Heart left ventricle (tissue), 16 donors: ENCODE measurements around the gene OTOF. TPM values are rescaled to one million over a fixed set of nuclear protein-coding genes. Genes with fewer than 3 reads are reported as not detected.

Source experiments
- ATAC-seq, 4 donors: fragments of 200-7000 bp; cut with Tn5 transposase; one replicate each; pipeline ENCODE4 v1.9.1; 2020 to 2022; ENCODE audit warnings: moderate library complexity in 4 of 4, mild to moderate bottlenecking in 3 of 4, moderate number of reproducible peaks in 1 of 4
- DNase-seq, 5 donors: peaks; one replicate each; pipeline ENCODE4 v3.0.0-alpha.2; 2020
- H3K27ac ChIP-seq, 12 donors: fragments of 200-600 bp; sonication (generic) in 4 of 12; one replicate each; pipeline versions ENCODE4 v1.5.0 to v1.8.0; 2016 to 2022; ENCODE audit warnings: mild to moderate bottlenecking in 2 of 12
- H3K27me3 ChIP-seq, 9 donors: fragments of 200-600 bp; sonication (generic) in 2 of 9; one replicate each; pipeline versions ENCODE4 v1.5.1 to v1.8.0; 2016 to 2022; ENCODE audit warnings: mild to moderate bottlenecking in 3 of 9
- H3K36me3 ChIP-seq, 9 donors: fragments of 200-600 bp; sonication (generic) in 2 of 9; one replicate each; pipeline versions ENCODE4 v1.5.0 to v1.8.0; 2018 to 2022; ENCODE audit warnings: mild to moderate bottlenecking in 2 of 9
- H3K4me1 ChIP-seq, 12 donors: fragments of 200-600 bp; sonication (generic) in 4 of 12; one replicate each; pipeline versions ENCODE4 v1.5.0 to v1.8.0; 2016 to 2022; ENCODE audit warnings: mild to moderate bottlenecking in 3 of 12
- H3K4me3 ChIP-seq, 12 donors: fragments of 200-600 bp; sonication (generic) in 4 of 12; one replicate each; pipeline versions ENCODE4 v1.5.0 to v1.8.0; 2017 to 2022; ENCODE audit warnings: mild to moderate bottlenecking in 9 of 12, moderate library complexity in 4 of 12
- H3K9me3 ChIP-seq, 12 donors: fragments of 200-600 bp; sonication (generic) in 4 of 12; one replicate each; pipeline versions ENCODE4 v1.5.0 to v1.8.0; 2016 to 2022; ENCODE audit warnings: mild to moderate bottlenecking in 1 of 12
- CTCF ChIP-seq, 12 donors: fragments of 200-600 bp; sonication (generic) in 4 of 12; IDR thresholded peaks; one replicate each; pipeline versions ENCODE4 v1.5.0 to v1.8.0; 2018 to 2022; ENCODE audit warnings: antibody characterized with exemption in 12 of 12, mild to moderate bottlenecking in 5 of 12
- POLR2A ChIP-seq, 2 donors: fragments of 450-650 bp; IDR thresholded peaks; one replicate each; pipeline ENCODE4 v1.6.1; 2017; ENCODE audit warnings: antibody characterized with exemption in 2 of 2, mild to moderate bottlenecking in 2 of 2, moderate library complexity in 2 of 2
- WGBS, 4 donors: extraction: QIAGEN DNeasy Blood & Tissue Kit in 2 of 4; methylation state at CpG; one replicate each; pipeline versions ENCODE4 v1.1.5 to v1.1.7; 2013 to 2018; 5-methylcytosine and 5-hydroxymethylcytosine counted together
- intact Hi-C, 10 donors: fragments of 100-400 bp; cut with DNase I; formaldehyde crosslinking; loops; one replicate each; pipeline versions ENCODE4 v1.11.1 to v1.14.2; 2022
- polyA plus RNA-seq, 2 donors: library from polyadenylated mRNA; stranded (reverse); fragments of 200-250 nt; gene quantifications; one replicate each; pipeline ENCODE4 v1.2.3, GENCODE V29; 2013
- total RNA-seq, 9 donors: library from RNA; depleted of rRNA in 2 of 9; stranded (reverse); fragments of >200 nt in 2 of 9; fragmentation: NEBNext Ultra II Directional in 3 of 9; extraction: Animal tissue kit (Norgen Biotek cat#: 25700) in 3 of 9; gene quantifications; one replicate each; pipeline versions ENCODE4 v1.1.0 to v1.2.4, GENCODE V29; 2016 to 2023
- donor health status: ischemic (EF 13 %, LVEDD 7.1; RV severe dilation, severe dysfunction).
- donor health status: healthy with polysubstance abuse.
- donor health status: DM: no; HTN: yes; CAD: no.
- donor health status: DM: no; HTN: no; CAD: no.
- donor health status: ischemic (EF 25% LVEDD 6.9; RV normal size, moderate dysfunction).
- donor health status: ischemic (EF 25% LVEDD 5.7; RV mildly dilated, moderate dysfunction).
- donor health status: healthy.
- donor health status: DM: yes; HTN: yes; CAD: no.
- donor health status: ischemic (EF 35%, LVEDD 5.7; RV mildly dilated, moderate dysfunction).
- donor health status: nonischemic (EF 11% LVEDD 7.7; RV severe dilation, severe dysfunction).
- donor health status: DM: yes; HTN: yes; CAD: no.
- donor health status: PGD.
- donor health status: ischemic (EF 29% LVEDD 5.4; RV normal size, mild dysfunction).
- donor health status: nonischemic (EF 23%, LVEDD 6.1; RV moderate dilation, normal function).

The OTOF gene
- total and polyA plus RNA-seq, 11 donors: 0.03 to 0.14 (median 0.04) TPM; not detected in 8

DNA sequence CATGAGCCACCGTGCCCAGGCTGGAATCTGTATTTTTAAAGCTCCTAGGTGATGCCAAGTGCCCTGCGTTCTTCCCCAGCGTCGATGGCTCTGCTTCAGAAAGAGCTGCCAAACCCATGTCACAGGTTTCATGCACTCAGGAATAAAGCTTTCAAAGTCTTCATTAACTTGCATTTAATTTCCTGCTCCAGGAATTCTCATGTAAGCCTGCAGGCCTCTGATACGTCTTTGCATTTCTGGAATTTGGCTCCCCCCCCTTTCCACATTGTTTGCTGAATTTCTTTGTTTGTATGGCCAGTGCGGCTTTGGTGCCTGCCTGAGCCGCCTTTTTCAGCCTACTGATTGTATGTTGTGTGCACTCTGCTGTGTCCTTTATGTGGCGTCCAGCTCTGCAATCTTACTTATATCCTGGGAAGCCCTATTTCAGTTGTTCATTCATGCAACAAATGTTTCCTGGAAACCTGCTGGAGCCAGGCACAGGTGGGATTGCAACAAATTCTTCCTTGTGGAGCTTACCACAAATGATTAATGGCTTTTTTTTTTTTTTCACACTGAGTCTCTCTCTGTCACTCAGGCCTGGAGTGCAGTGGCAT lies 17.9 kb upstream of the OTOF start:
- no peak overlapping the region for H3K4me3 ChIP-seq
- H3K27me3 ChIP-seq: peaks cover 0 to 6% (median 0%) of the 10 kb centered on the region in 9 donors
- H3K9me3 ChIP-seq: no peaks in the 10 kb centered on the region
- H3K36me3 ChIP-seq: no peaks in the 10 kb centered on the region
- ATAC-seq (peak in 1 of 4 donors; percentile 24), DNase-seq (peak in 1 of 5 donors; percentile 4)
- TF ChIP-seq CTCF (IDR thresholded peaks at IDR 0.05): no peak
- no peak for TF ChIP-seq POLR2A (IDR thresholded peaks at IDR 0.05)
- WGBS, 4 donors: 67 to 74% (median 73%) methylated on average over 8 of the region's 8 CpGs
- intact Hi-C loops: no loop called here
- no peak overlapping the region for H3K27ac ChIP-seq
- H3K4me1 ChIP-seq: no peaks in the 10 kb centered on the region

- WGBS, 4 donors: 89 to 93% (median 91%) methylated on average over 8 of the region's 8 CpGs
- Histone ChIP-seq H3K36me3 (no peaks in the 10 kb centered on the region), H3K27me3 (peaks cover 0 to 6% (median 0%) of the 10 kb centered on the region in 9 donors), H3K9me3 (no peaks in the 10 kb centered on the region), H3K4me1 (no peaks in the 10 kb centered on the region), H3K4me3 (no peak overlapping the region), H3K27ac (no peak overlapping the region)
- intact Hi-C loops: no loop called here
- ATAC-seq (no peak), DNase-seq (peak in 1 of 5 donors; percentile 13)
- TF ChIP-seq CTCF (IDR thresholded peaks at IDR 0.05): no peak
- TF ChIP-seq POLR2A (IDR thresholded peaks at IDR 0.05): no peak
These were observed 17.0 kb upstream of the OTOF start for GRCh38 chr2:26494891-26495290.

DNA sequence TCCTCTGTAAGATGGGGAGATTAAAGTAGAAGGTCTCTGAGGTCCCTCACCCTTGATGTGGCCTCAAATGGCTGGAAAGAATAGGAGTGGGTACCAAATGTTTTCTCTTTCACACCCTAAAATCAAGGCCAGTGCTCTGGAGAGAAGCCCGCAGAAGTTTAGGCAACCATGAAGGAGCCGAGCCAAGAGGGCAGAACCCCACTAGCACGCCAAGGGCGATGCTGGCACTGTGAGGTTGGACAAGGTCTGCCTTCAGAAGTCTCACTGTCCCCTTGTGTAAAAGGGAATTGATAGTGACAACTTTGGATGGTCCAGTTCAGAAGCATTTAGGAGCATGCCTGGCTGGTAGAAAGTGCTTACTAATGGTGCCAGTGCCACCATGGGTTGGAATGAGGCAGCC lies 16.3 kb upstream of the OTOF start:
- Histone ChIP-seq H3K4me3 (no peak overlapping the region), H3K27me3 (peaks cover 0 to 6% (median 0%) of the 10 kb centered on the region in 9 donors), H3K9me3 (no peaks in the 10 kb centered on the region), H3K27ac (no peak overlapping the region), H3K36me3 (no peaks in the 10 kb centered on the region), H3K4me1 (no peaks in the 10 kb centered on the region)
- intact Hi-C loops: no loop called here
- TF ChIP-seq CTCF (IDR thresholded peaks at IDR 0.05): no peak
- no peak for TF ChIP-seq POLR2A (IDR thresholded peaks at IDR 0.05)
- DNase-seq: no peak
- no peak for ATAC-seq
- WGBS, 4 donors: 95 to 100% (median 98%) methylated on average over 4 of the region's 4 CpGs

DNA sequence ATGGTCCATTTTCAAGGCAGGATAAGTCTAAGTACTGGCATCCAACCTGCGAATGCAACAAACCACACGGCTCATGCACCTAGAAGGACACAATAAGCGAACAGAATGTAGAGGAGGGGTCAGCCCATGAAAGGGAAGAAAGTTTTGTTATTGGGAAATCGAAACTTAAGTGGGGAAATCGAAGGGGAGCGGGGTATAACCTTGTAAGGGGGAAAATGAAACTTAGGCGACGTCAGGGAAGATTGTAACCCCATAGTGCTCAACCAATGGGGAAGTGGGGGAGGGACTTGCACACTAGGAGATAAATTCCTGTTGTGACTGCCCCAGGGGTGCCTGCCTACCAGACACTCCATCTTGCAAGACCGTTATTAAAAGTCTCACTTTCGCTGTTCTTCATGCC lies 15.6 kb upstream of the OTOF start:
- no peak for TF ChIP-seq CTCF (IDR thresholded peaks at IDR 0.05)
- no peak for TF ChIP-seq POLR2A (IDR thresholded peaks at IDR 0.05)
- Histone ChIP-seq H3K9me3 (no peaks in the 10 kb centered on the region), H3K27ac (no peak overlapping the region), H3K4me3 (no peak overlapping the region), H3K4me1 (no peaks in the 10 kb centered on the region), H3K36me3 (no peaks in the 10 kb centered on the region), H3K27me3 (peaks cover 0 to 6% (median 0%) of the 10 kb centered on the region in 9 donors)
- no peak for ATAC-seq
- DNase-seq: no peak
- 92 to 94% (median 93%) methylated on average over 10 of the region's 10 CpGs for WGBS, 4 donors
- intact Hi-C loops: no loop called here
